B cell (primary cell): Measurements from ENCODE around the gene DEDD2. TPM values are rescaled to one million over a fixed set of nuclear protein-coding genes. Genes with fewer than 3 reads are reported as not detected.
A peak's percentile ranks its signal among the peaks of the same experiment; 100 is the strongest.

Source experiments
- ATAC-seq: fragments of 200-7000 bp; cut with Tn5 transposase; one replicate; pipeline ENCODE4 v1.10.0; 2021; ENCODE audit warnings: low read depth, mild to moderate bottlenecking, moderate number of reproducible peaks, moderate library complexity
- CTCF ChIA-PET: fragments of 350-600 bp; sonication (Branson Sonifier 250); formaldehyde crosslinking; loops from one replicate; lab custom pipeline; 2021; ENCODE audit warnings: antibody characterized with exemption, inconsistent platforms; lab: Charles Lee
- POLR2A ChIA-PET: fragments of 350-600 bp; sonication (Branson Sonifier 250); formaldehyde crosslinking; loops from one replicate; lab custom pipeline; 2021; ENCODE audit warnings: antibody characterized with exemption; lab: Charles Lee
- DNase-seq: peaks from one replicate; pipeline ENCODE4 v3.0.0; 2013
- H2AFZ ChIP-seq: 2 replicates; pipeline ENCODE4 v1.6.1; 2012; ENCODE audit warnings: mild to moderate bottlenecking, low read depth, low read length; ENCODE audit not compliant: insufficient read depth, poor library complexity, severe bottlenecking
- H3K27ac ChIP-seq, 2 donors: 1 replicate in 1 of 2; 2 replicates in 1 of 2; pipeline ENCODE4 v1.5.1; 2012 to 2013; ENCODE audit warnings: low read length in 2 of 2, mild to moderate bottlenecking in 2 of 2, moderate library complexity in 1 of 2
- H3K27me3 ChIP-seq, 4 experiments: fragments of 200-600 bp in 1 of 4; sonication (generic) in 1 of 4; replicated peaks in 1 of 4; 1 replicate in 2 of 4; 2 replicates in 2 of 4; pipeline versions ENCODE4 v1.6.1 to v1.7.0; 2013 to 2016; ENCODE audit warnings: low read length in 3 of 4, mild to moderate bottlenecking in 2 of 4, mixed read lengths in 1 of 4, moderate library complexity in 1 of 4; ENCODE audit not compliant: insufficient read depth in 4 of 4, control insufficient read depth in 3 of 4; ENCODE audit errors: control extremely low read depth in 1 of 4
- H3K36me3 ChIP-seq, 2 experiments: replicated peaks in 1 of 2; 1 replicate in 1 of 2; 2 replicates in 1 of 2; pipeline versions ENCODE4 v1.6.1 to v1.7.1; 2013; ENCODE audit warnings: low read length in 1 of 2; ENCODE audit not compliant: insufficient read depth in 2 of 2, control insufficient read depth in 1 of 2; ENCODE audit errors: control extremely low read depth in 1 of 2, extremely low read depth in 1 of 2
- H3K4me1 ChIP-seq, 2 donors: fragments of 200-600 bp in 1 of 2; sonication (generic) in 1 of 2; 1 replicate in 1 of 2; 2 replicates in 1 of 2; pipeline versions ENCODE4 v1.5.1 to v1.6.1; 2013 to 2017; ENCODE audit warnings: low read length in 2 of 2; ENCODE audit not compliant: control insufficient read depth in 2 of 2, insufficient read depth in 2 of 2
- H3K4me2 ChIP-seq: replicated peaks from 2 replicates; pipeline ENCODE3; 2012; ENCODE audit warnings: mild to moderate bottlenecking, low read depth, low read length; ENCODE audit not compliant: poor library complexity, severe bottlenecking
- H3K4me3 ChIP-seq, 5 experiments: fragments of 200-600 bp in 1 of 5; sonication (generic) in 1 of 5; 1 replicate in 3 of 5; 2 replicates in 2 of 5; pipeline versions ENCODE4 v1.5.1 to v1.7.0; 2011 to 2016; ENCODE audit warnings: low read length in 4 of 5, mild to moderate bottlenecking in 4 of 5, low read depth in 2 of 5, control low read depth in 1 of 5, moderate library complexity in 1 of 5; ENCODE audit not compliant: insufficient read depth in 1 of 5; ENCODE audit errors: control extremely low read depth in 1 of 5, extremely low read depth in 1 of 5
- H3K79me2 ChIP-seq: fragments of 200-600 bp; sonication (generic); one replicate; pipeline ENCODE4 v1.6.0; 2016; ENCODE audit warnings: low read length; ENCODE audit not compliant: control insufficient read depth, insufficient read depth
- H3K9ac ChIP-seq: fragments of 200-600 bp; sonication (generic); 2 replicates; pipeline ENCODE4 v1.6.1; 2017; ENCODE audit warnings: mild to moderate bottlenecking, low read length, moderate library complexity
- H3K9me3 ChIP-seq, 3 donors: one replicate each; pipeline versions ENCODE4 v1.6.1 to v1.7.1; 2013; ENCODE audit warnings: low read length in 2 of 3; ENCODE audit not compliant: control insufficient read depth in 2 of 3, insufficient read depth in 1 of 3; ENCODE audit errors: control extremely low read depth in 1 of 3
- H4K20me1 ChIP-seq: 2 replicates; pipeline ENCODE4 v1.6.0; 2012; ENCODE audit warnings: mild to moderate bottlenecking, low read length; ENCODE audit not compliant: insufficient read depth, control insufficient read depth, poor library complexity, severe bottlenecking
- H3K27ac Mint-ChIP-seq: one replicate; pipeline ENCODE4 v1.8.0; 2021; ENCODE audit warnings: mixed read lengths
- H3K27me3 Mint-ChIP-seq: one replicate; pipeline ENCODE4 v1.8.0; 2021; ENCODE audit warnings: mixed read lengths
- H3K4me1 Mint-ChIP-seq: one replicate; pipeline ENCODE4 v1.8.0; 2021; ENCODE audit warnings: mixed read lengths
- H3K4me3 Mint-ChIP-seq: one replicate; pipeline ENCODE4 v1.8.0; 2021; ENCODE audit warnings: mixed read lengths
- H3K9me3 Mint-ChIP-seq: one replicate; pipeline ENCODE4 v1.8.0; 2022; ENCODE audit warnings: mixed read lengths; ENCODE audit not compliant: insufficient read depth
- CTCF ChIP-seq: fragments of 200-600 bp; IDR thresholded peaks from one replicate; pipeline ENCODE4 v1.8.0; 2022; ENCODE audit warnings: antibody characterized with exemption, mild to moderate bottlenecking
- EZH2 ChIP-seq: IDR thresholded peaks from 2 replicates; pipeline ENCODE4 v1.6.1; 2012; ENCODE audit warnings: borderline replicate concordance, low read depth, mild to moderate bottlenecking, moderate library complexity, low read length; ENCODE audit not compliant: insufficient read depth, poor library complexity, severe bottlenecking
- WGBS: methylation state at CpG from one replicate; pipeline ENCODE4 v1.1.5; 2013; ENCODE audit warnings: missing lambda C conversion rate; ENCODE audit not compliant: insufficient coverage; 5-methylcytosine and 5-hydroxymethylcytosine counted together
- intact Hi-C: fragments of 100-400 bp; cut with micrococcal nuclease; formaldehyde crosslinking; loops from one replicate; pipeline ENCODE4 v1.10.0; 2022
- polyA plus RNA-seq: library from polyadenylated mRNA; depleted of rRNA; stranded (reverse); fragments of >200 nt; gene quantifications from 2 replicates; pipeline ENCODE4 v1.2.3, GENCODE V29; 2012
- total RNA-seq, 2 donors: library from RNA; stranded (reverse); fragments of 120-200 nt in 1 of 2; gene quantifications; 1 replicate in 1 of 2; 2 replicates in 1 of 2; pipeline versions ENCODE4 v1.2.3 to v1.2.4, GENCODE V29; 2013 to 2022

Gene DEDD2
- total and polyA plus RNA-seq, 2 donors (not counting 1 experiment from before 2014, with no cell fraction given) = 52.8 to 90.6 TPM

- no peaks in the 10 kb centered on the region for H3K27me3 ChIP-seq
- POLR2A ChIA-PET = interaction anchor here (1.0 kb wide), 1 partner anchor 63 kb away, joined by 8 read pairs; no protein-coding TSS in a partner anchor
- peaks cover 4 to 10% of the 10 kb centered on the region in 2 donors for H3K4me1 ChIP-seq
- peaks cover 0 to 8% of the 10 kb centered on the region in 2 experiments for H3K36me3 ChIP-seq
- Mint-ChIP-seq H3K27ac (no peak overlapping the region), H3K27me3 (no peaks in the 10 kb centered on the region), H3K4me1 (peaks cover 23% of the 10 kb centered on the region), H3K4me3 (no peak overlapping the region), H3K9me3 (peaks cover 2% of the 10 kb centered on the region)
- CTCF ChIA-PET = interaction anchor here (0.9 to 1.1 kb wide), 2 partner anchors 9 to 186 kb away, joined by 4 read pairs; no protein-coding TSS in a partner anchor
- H3K4me3 ChIP-seq = no peak overlapping the region
- intact Hi-C loops = no loop called here
- DNase-seq = no peak
- H2AFZ ChIP-seq = no peak overlapping the region
- TF ChIP-seq EZH2 (no peak), CTCF (no peak)
- H3K9me3 ChIP-seq = peaks cover 0 to 7% (median 4%) of the 10 kb centered on the region in 3 donors
- no peak overlapping the region for H3K27ac ChIP-seq
- peaks cover 9% of the 10 kb centered on the region for H3K79me2 ChIP-seq
- no peak overlapping the region for H3K9ac ChIP-seq
- WGBS = 100% methylated on average over 1 of the region's 3 CpGs
- no peaks in the 10 kb centered on the region for H4K20me1 ChIP-seq
- no peak overlapping the region for H3K4me2 ChIP-seq
- ATAC-seq = no peak
Observed at GRCh38 chr19:42191855-42192254, 25.6 kb downstream of the DEDD2 start.

DNA sequence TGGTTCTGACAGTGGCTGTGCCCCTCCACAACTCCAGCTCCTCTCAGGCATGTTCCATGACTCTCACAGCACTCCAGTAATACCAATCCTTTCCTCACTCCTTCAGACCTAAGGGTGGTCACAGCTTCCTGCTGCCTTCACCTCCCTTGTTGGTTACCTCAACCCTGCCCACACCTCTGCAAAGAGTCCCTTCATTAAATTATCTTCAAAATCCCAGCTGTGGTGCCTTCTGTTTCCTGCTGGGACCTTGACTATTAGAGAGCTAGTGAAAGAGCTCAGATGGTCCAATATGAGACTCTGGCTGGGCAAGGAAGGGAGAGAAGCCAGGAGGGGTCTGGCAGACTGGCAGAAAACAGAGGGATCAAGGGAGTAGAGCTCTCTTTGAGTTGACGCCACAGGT is 26.1 kb downstream of the DEDD2 start:
- Mint-ChIP-seq H3K27ac (peak overlapping the region; percentile 22), H3K4me3 (no peak overlapping the region), H3K4me1 (peaks cover 22% of the 10 kb centered on the region), H3K9me3 (peaks cover 2% of the 10 kb centered on the region), H3K27me3 (no peaks in the 10 kb centered on the region)
- peaks cover 0 to 4% (median 4%) of the 10 kb centered on the region in 3 donors for H3K9me3 ChIP-seq
- H3K4me1 ChIP-seq = peaks cover 0 to 5% of the 10 kb centered on the region in 2 donors
- no peak overlapping the region for H3K4me2 ChIP-seq
- CTCF ChIA-PET = interaction anchor here (0.6 to 1.1 kb wide), 3 partner anchors 9 to 186 kb away, joined by 3 to 4 read pairs (median 4); no protein-coding TSS in a partner anchor
- WGBS = 100% methylated on average over 1 of the region's 1 CpG
- POLR2A ChIA-PET = interaction anchor here (1.0 kb wide), 1 partner anchor 62 kb away, joined by 8 read pairs; no protein-coding TSS in a partner anchor
- peaks cover 4% of the 10 kb centered on the region for H3K79me2 ChIP-seq
- ATAC-seq = no peak
- no peak overlapping the region for H3K9ac ChIP-seq
- H3K36me3 ChIP-seq = peaks cover 0 to 4% of the 10 kb centered on the region in 2 experiments
- intact Hi-C loops = no loop called here
- no peak overlapping the region for H2AFZ ChIP-seq
- H3K27ac ChIP-seq = no peak overlapping the region
- H3K4me3 ChIP-seq = no peak overlapping the region
- DNase-seq = no peak
- H3K27me3 ChIP-seq = no peaks in the 10 kb centered on the region
- TF ChIP-seq CTCF (no peak), EZH2 (no peak)
- no peaks in the 10 kb centered on the region for H4K20me1 ChIP-seq
